Skeletal muscle cell (primary cell): ENCODE measurements around the gene TEAD1.

Experiments
- DNase-seq: peaks from one replicate; pipeline ENCODE4 v3.0.0-alpha.2; 2010; ENCODE audit warnings: low read depth
- H3K4me3 ChIP-seq: 2 replicates; pipeline ENCODE4 v1.5.1; 2011; ENCODE audit warnings: low read depth, mild to moderate bottlenecking, control low read depth, low read length, moderate library complexity

Gene TEAD1

DNA sequence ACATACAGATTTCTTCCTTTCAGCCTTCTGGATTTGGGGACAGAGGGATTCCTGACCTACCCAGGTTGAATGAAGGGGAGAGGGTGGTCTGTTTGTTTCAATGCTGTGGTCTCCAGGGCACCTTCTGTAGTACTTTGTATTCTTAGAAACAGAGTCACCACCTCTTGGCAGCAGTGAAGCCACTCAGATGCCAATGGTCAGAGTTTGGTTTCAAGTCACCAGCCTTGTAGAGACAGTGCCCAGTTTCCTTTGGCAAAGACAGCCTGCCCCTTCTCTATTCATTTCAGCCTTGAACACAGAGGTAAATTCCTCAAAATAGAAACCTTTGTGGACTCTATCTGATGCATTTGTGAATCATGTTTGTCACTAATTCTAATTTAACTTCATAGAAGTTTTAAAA, 223.2 kb downstream of the TEAD1 start:
- DNase-seq, result no peak
- no peak overlapping the region for H3K4me3 ChIP-seq

DNA sequence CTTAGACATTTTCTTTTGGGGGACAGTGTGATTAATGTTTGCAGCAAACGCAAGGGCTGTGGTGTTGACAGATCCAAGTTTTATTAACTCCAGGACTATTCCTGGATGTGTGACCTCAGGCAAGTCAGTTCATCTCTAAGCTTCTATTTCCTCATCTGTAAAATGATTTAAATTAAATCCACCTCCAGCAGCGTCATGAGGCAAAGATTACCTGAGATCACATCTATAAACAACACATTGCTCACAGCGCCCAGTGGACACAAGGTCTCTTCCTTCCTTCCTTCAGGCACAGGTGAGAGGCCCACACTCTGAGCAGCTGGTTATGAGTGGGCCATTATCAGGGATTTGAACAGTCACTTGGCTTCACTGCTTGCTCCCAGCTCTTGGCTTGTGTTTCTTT, 223.6 kb downstream of the TEAD1 start:
- H3K4me3 ChIP-seq, result no peak overlapping the region
- no peak for DNase-seq

DNA sequence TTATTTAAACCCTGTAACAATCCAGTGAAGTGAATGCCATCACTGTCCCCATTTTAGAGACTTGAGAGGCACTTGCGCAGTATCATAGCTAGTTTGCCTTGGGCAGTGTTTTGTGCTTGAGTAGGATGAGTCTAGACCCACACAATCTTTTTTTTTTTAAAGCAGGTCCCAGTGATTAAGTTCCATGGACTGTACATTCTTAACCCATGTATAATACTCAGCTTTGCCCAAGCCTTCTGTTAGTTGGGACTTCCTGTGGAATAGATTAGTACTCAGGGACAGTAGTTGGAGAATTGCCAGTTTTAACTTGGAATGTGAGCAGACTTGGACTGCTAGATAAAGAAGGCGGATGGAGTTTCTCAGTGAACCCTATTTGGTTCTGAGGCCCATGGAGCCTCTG, 226.3 kb downstream of the TEAD1 start:
- H3K4me3 ChIP-seq, result no peak overlapping the region
- peak; percentile 79 for DNase-seq

DNA sequence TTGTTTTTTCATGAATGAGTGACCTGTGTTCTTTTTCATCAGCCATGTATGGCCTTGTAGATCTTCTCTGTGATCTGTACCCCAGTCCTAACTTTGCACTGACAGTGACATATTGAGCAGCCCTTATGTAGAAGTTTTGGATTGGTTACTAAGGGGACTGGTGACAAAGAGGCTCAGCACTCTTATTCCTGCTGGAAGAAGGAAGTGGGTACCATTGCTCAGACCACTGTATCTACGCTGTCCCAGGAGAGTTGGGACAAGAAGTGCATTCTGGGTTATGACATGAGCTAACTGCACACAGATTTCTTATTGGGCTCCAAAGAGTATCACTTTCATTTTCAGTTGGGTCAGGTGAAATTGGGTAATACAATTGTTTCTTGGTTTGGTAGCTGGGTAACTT, 227.1 kb downstream of the TEAD1 start:
- H3K4me3 ChIP-seq, result no peak overlapping the region
- no peak for DNase-seq

DNA sequence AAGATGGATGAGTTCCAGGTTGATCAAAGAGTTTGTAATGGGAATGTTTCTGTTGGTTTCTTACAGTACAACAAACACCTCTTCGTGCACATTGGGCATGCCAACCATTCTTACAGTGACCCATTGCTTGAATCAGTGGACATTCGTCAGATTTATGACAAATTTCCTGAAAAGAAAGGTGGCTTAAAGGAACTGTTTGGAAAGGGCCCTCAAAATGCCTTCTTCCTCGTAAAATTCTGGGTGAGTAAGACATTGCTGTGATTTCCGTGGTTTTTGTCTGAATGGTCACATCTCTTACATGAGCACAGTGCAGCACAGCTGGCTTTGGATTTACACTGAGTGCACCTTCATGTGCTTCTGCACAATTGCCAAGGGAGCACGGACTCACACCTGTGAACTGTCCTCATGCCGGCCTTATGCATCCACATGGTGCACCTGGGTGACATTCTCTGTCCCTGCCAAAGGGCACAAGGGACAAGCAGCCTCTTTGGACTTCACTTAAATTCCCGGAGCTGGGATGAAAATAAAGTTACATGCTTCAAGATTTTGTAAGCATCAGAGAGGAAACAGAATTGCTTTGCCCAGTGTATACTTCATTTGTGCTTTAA, 227.8 kb downstream of the TEAD1 start:
- no peak for DNase-seq
- no peak overlapping the region for H3K4me3 ChIP-seq

DNA sequence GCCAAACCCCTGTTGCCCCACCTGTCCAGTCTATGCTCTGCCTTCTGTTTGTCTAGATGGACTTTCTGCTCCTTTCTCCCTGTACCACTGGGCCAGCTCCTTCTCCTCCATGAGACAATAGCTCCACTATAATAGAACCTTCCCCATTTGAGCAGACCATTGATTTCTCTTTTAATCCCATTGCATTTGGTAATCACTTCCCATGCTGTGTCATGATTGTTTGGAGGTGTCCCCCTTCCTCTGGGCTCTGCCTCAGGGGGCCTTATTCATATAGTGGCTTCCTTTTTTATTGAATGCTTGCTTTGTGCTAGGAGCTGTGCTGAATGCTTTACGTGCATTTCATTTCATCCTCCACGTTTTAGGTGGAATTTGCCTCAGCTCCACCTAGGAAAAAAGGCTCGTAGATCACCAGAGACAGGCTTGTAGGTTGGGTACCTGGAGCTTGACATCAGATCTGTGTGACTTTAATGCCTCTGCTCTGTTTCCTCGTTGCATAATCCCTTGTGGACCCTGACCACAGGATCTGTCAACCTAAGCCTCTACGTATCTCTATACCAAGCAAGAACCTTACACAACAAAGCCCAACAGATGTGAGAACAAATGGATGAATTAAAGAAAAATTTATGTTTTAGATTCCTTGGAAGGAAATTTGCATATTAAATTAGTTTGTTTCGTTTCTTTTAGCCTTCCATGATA, 228.7 kb downstream of the TEAD1 start:
- no peak for DNase-seq
- no peak overlapping the region for H3K4me3 ChIP-seq

DNA sequence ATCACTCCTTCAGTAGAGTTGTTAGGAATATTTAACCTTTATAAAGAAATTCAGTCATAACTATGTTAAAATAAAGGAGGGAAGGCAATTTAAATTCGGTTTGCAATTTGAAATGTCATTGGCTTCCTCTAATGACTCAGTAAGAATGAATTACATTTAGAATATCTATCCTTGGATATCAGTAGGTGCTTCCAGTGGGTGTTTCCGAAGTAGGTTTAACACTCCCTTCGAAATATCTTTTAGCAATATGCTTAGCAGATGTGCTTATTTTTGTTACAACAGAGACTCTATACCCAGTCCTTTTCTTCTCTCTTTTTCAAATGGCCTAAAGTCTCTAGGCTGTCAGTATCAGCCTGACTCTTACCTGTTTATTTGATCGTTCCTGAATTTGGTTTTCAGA, 231.2 kb downstream of the TEAD1 start:
- H3K4me3 ChIP-seq, result no peak overlapping the region
- no peak for DNase-seq

DNA sequence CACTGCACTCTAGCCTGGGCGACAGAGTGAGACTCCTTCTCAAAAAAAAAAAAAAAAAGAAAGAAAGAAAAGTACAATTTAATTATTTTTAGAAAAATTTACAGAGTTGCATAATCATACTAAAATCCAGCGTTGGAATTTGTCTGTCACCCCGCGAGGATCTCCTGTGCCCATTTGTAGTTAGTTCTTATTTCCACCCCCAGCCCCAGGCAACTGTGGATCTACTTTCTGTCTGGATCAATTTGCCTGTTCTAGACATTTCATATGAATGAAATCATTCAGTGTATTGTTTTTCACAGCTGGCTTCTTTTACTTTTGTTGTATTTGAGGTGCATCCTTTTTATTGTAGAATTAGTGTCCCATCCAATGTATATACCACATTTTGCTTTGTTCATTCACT, 232.3 kb downstream of the TEAD1 start:
- H3K4me3 ChIP-seq, result no peak overlapping the region
- DNase-seq, result no peak

DNA sequence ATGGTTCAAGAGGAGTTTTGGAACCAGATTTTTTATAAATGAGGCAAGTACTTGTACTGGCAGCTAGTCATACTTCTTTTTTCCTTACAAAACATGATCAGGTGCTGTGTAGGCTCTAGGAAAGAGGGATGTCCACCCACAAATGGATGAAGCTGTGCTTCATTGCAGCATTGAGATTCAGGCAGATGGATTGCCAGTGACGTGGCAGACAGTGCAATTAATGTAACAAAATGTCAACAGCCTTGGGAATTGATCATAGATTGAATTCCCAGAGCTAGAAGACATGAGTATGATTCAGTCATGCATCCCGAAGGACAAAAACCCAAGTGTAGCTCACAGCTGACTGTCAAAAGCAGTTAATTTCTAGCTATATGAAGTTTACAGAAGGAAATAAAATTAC, 235.7 kb downstream of the TEAD1 start:
- H3K4me3 ChIP-seq, result no peak overlapping the region
- no peak for DNase-seq

DNA sequence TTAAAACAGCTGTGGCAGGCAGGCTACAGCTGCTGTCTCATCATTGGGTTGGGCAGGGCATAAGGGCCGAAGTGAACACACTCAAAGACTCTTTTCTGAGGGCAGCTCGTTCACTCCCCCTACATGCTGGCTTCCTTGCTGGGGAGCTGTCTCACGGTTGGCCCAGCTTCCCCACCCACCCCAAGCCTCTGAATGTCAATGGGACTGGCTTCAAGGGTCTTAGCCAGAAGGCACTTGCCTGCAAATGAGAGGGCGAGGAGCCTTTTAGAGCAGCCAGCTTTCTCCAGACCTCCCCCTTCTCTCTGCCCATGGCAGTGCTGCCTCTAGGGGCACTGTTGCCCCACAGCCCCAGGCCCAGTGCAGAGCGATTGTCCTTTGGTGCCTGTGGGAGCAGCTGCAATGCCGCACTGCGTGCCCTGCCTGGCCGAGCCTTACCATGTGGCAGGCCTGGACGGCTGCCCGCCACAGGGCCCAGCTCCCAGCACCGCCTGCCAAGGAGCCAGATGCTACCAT, 240.2 kb downstream of the TEAD1 start:
- DNase-seq, result peak; percentile 38
- no peak overlapping the region for H3K4me3 ChIP-seq

DNA sequence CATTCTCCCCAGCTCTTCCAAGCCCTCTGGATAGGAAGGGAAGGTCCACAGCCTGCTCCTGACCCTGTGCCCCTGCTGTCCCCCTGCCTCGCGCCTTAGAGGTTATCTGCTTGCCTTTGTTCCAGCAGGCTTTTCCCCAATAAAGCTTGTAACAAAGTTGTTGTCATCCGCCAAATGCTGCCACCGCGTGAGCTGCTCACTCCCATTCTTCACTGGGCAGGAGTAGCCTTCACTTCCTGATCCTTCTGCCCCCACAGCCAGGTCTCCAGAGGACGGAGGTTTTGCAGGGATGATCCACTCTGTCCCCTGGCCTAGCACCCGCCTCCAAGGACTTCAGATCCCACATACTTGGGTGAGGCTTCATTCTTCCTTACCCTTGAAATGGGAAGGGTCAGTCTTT, 240.9 kb downstream of the TEAD1 start:
- DNase-seq, result no peak
- no peak overlapping the region for H3K4me3 ChIP-seq

DNA sequence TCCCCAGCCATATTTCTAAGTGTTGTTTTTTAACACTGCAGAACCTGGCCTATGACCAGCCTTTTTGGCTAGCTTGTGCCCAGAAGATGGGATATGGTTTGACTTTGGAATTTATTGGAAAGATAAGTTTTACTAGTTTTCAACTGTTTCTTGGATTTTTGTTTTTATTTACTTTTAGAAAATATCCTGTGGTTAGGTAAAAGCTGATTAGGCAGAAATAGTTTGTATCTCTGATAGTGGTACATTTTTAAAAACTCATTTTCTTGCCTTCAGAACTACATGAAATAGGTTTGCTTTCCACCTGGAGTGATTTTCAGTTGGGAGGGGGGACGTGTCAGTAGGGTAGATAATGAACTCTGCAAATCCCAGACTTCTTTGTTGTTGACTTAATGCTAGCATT, 243.6 kb downstream of the TEAD1 start:
- DNase-seq, result no peak
- no peak overlapping the region for H3K4me3 ChIP-seq

DNA sequence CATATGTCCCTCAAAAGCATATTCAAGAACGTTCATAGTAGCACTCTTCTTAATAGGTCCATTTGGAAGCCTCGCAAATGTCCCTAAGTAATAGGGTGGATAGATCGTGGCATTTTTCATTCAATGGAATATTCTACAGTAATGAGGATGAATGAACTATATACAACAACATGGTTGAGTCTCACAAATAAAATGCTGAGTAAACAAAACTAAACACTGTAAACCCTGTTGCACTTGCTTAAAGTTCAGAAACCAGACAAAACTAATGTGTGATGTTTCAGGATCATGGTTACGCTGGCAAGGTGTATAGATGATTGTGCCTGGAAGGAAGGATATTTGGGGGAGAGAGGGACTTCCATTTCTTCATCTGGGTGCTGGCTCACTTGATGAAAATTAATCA, 244.4 kb downstream of the TEAD1 start:
- DNase-seq, result no peak

DNA sequence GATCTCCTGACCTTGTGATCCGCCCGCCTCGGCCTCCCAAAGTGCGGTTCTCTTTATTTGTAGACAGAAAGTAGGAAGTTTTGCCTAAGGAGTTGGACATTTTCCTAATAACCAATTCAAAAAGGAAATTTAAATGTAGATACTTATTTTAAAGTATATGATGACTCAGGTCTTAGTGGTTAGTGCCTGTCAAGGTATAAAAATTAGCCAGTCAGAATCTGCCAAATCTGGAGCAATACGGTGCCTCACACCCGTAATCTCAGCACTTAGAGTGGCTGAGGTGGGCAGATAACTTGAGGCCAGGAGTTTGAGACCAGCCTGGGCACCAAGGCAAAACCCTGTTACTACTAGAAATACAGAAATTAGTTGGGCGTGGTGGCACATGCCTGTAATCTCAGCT, 248.2 kb downstream of the TEAD1 start:
- no peak for DNase-seq
- H3K4me3 ChIP-seq, result no peak overlapping the region

More for the DNA sequence above, 244.4 kb downstream of the TEAD1 start:
- no peak overlapping the region for H3K4me3 ChIP-seq

DNA sequence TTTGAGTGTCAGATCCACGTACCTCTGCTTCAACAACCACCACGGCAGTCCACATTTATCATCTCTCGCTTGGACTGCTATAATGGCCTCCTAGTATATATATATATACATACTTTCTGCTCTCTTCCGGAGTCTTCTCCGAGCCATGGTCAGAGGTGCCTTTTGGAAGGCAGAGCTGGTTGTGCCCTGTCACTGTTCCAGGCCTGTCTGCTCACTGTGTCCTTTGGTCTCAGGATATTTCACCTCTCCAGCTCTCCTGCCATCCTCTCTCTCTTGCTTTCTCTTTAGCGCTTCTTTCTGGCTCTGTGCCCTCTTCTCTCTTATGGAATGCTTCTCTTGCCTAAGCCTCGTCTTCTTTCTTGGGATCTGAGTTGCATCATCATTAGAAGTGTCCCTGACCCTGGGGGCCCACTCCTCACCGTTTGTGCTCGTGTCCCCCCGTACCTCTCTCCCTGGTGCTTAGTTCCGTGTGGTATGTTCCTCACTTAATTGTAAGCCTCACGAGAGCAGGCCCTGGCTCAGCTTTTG, 248.8 kb downstream of the TEAD1 start:
- DNase-seq, result no peak
- no peak overlapping the region for H3K4me3 ChIP-seq

DNA sequence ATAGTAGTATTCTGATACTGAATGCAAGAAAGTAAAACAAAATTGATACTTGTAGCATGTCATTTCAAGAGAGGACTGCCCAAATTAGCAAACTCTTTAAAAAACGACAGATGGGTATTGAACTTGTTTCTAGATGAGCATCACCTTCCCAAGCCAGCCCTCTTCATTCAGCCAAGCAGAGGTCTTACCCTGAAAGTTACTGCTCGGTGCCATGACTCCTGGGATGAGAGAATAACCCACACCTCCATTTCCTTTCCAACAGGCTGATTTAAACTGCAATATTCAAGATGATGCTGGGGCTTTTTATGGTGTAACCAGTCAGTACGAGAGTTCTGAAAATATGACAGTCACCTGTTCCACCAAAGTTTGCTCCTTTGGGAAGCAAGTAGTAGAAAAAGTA, 250.4 kb downstream of the TEAD1 start:
- no peak for DNase-seq
- no peak overlapping the region for H3K4me3 ChIP-seq

DNA sequence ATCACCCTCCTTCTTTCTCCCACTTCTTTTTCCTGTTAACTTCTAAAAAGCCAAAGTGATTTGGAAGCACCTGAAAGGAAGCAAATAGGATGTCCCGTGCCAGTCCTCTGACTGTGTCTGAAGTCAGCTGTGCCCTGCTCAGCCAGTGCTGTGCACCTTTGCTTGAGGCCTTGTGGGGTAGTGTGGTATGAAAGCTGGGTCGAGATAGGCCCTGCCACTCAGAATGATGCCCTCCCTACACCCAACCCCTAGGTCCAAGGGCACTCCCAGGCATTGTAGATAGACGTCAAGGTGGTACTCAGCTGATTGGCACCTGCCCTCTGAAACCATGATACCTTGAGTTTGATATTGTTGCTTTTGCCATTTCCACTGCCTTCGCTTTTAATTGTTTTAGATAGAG, 251.3 kb downstream of the TEAD1 start:
- DNase-seq, result no peak
- no peak overlapping the region for H3K4me3 ChIP-seq

DNA sequence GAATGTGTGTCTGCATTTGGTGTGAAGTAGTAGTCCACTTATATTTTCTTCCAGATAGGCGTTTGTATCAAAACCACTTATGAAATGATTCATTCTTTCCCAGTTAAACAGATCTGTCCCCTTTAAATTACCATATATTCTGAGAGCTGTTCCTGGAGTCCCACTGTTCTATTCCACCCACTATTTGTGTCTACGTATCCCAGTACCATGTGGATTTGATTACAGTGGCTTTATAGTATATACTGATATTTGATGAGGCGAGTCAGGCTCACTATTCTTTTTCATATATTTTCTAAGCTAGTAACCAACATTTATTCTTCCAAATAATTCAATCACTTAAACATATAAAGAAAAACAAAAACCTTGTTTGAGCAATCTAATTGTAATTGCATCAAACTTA, 253.0 kb downstream of the TEAD1 start:
- no peak overlapping the region for H3K4me3 ChIP-seq
- no peak for DNase-seq

DNA sequence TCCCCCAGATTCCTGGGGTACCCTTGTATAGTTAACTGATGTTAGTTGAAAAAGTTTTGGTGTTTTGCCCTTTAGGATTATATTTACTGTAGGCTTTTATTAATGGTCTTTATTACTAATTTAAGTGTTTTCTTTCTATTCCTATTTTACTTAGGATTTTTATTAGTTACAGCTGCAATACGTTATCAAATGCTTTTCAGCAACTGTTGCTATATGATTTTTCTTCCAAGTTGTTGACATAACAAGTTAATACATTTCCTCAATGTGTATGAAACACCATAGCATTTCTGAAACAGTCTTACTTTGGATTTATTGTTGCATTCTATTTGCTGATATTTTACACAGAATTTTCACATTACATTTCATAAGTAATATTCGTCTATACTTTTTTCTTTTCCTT, 253.7 kb downstream of the TEAD1 start:
- no peak overlapping the region for H3K4me3 ChIP-seq
- DNase-seq, result no peak

DNA sequence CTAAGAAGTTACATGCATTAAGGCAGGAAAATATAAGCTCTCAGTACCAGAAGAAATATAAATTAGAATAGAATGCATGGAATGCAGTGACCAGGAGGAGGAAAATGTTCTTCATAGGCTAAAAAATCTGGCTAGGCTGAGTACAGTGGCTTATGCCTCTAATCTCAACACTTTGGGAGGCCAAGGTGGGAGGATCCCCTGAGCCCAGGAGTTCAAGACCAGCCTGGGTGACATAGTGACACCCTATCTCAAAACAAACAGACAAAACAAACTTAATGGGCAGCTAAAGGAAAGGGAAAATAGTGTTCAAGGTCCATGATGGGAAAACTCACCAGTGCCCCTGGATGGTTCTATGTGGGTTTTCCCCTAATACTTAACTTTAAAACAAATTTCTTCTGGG, 256.6 kb downstream of the TEAD1 start:
- DNase-seq, result no peak
- H3K4me3 ChIP-seq, result no peak overlapping the region

DNA sequence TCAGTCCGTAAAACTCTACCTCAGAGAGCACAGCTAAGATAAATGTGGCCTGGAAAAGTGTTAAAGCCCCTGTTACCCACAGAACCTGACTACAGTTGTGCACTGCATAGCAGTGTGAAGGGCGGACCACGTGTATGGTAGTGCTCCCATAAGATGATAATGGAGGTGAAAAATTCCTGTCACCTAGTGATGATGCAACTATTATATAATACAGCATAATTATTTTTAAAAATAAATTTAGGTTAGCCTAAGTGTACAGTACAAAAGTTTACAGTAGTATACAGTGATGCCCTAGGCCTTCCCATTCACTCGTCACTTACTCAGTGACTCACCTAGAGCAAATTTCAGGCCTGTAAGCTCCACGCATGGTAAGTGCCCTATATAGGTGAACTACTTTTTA, 258.3 kb downstream of the TEAD1 start:
- no peak for DNase-seq
- H3K4me3 ChIP-seq, result no peak overlapping the region
